ENCODE measurements around the gene PRR3.
A peak's percentile ranks its signal among the peaks of the same experiment; 100 is the strongest.

PRR3 gene

DNA sequence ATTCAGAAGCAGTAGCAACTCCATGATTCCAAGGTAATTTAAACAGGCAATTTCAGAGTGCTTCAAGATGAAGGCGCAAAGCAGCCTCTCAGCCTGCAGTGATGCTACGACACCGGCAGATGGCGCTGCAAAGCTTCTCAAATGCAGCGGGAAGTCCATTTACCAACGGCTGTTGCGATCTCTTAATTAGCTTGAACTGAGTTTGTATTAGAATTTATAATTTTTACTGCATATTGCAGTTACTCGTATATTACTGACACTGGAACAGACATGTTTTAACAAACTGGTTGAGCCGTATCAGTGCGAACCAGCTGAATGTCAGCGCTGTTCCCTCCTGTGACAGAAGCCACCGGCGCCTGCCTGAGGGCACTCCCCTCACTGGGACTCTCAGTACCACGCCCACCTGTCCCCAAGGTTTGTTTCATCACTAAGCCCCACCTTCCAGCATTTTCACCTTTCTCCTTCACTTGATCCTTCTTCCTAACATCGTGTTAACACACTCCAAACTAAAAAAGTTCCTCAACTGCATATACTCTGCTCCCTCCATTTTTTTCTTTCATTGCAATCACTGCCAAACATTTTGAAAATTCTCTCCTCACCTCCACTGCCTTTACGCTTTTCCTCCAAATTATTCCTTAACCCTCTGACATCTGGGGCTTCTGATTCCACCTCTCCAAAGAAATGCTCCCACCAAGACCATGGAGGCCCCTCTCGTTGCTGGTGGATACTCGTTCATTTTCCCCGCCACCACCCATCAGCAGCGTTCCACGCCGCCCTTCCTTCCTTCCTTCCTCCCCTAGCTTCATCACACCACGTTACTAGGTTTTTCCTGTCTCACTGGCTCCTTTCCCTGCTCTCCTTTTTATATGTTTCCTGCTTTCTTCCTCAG is 15.3 kb upstream of the PRR3 start:
- peak; percentile 84 for DNase-seq

DNA sequence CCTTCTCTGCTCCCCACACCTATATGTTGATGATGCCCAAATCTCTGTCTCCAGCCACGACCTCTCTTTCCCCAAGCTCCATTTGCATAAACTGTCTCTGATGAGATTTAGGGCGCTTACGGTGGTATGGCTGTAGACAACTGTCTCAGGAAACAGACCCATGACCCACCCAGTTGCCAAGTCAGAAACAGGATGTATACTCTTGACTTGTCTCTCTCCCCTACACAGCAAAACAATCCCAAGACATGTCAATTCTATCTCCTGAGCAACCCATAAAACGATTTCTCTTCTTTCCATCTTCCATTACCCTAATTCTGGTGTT is 14.7 kb upstream of the PRR3 start:
- no peak for DNase-seq

GRCh38 chr6:30542915-30543314 is 14.2 kb upstream of the PRR3 start:
- no peak for DNase-seq

DNA sequence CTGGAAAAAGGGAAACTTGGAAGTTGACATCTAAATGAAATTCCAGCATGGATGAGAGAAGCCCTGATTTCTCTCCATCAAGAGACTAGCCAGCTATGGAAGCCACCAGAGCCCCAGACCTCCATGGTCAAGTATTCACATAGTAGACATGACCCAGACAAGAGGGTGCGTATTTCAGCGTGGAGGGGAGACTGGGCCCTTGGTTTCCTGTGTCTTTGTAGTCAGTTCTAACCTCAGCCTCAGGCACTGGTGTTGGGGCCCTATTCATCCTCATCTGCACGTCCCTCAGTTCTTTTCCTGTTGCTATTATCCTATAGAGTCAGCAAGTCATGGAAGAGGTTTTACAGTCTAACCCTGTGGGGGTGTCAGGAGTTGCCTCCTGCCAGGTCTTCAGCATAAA is 13.3 kb upstream of the PRR3 start:
- DNase-seq = no peak

GRCh38 chr6:30544666-30545272 is 12.3 kb upstream of the PRR3 start:
- DNase-seq = peak; percentile 59

- no peak for DNase-seq
Measured at GRCh38 chr6:30547454-30547853, 9.6 kb upstream of the PRR3 start.

- DNase-seq = no peak
Measured at GRCh38 chr6:30548375-30548774, 8.7 kb upstream of the PRR3 start.

GRCh38 chr6:30554404-30554803 is 2.7 kb upstream of the PRR3 start:
- no peak for DNase-seq

DNA sequence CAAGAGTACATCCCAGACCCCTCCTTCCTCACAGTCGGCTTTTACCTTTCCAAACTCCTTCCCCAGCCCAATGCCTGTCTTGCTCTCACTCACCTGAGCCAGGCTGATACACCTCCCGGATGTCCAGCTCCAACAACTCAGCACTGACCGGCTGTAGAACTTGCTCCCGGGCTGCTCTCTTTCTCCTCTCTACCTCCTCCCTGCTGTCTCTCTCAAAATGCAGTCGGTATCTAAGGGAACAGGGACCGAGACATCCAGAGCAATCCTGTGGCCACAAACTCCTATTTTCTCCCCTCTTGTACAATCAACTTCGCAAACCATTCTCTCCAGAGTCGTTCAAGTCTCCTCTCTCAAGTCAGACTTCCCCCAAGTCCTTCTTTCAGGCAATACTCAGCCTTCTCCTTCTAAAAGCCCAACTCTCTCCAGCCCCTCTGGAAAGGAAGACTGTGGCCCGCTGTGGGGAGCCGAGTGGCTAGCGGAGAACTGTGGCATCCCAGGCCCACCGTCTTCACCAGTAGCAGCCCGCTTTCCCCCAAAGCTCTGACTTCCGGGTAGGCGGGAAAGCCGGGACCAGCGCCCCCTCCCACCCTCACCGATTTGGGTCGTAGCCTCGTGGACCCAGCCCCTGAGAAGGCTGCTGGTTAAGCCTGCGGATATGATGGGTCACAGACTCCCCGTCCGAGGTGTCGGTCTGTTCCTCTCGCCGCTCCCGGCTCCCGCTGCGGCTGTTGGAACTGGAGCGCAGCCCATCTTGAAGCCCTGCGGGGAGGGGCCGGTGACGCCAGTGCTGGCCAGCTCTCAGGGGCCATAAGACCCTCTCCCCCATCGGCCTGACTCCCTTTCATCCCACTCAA is 1.9 kb upstream of the PRR3 start:
- no peak for DNase-seq

- DNase-seq = no peak
Measured at GRCh38 chr6:30555816-30556065, 1.4 kb upstream of the PRR3 start.

GRCh38 chr6:30556066-30556905 is 809 bp upstream of the PRR3 start, which contains the start of gene GNL1:
TSS of gene GNL1 (minus strand) at chr6:30556489. CDS start at chr6:30556203, 286 bp downstream.
- peak; percentile 89 for DNase-seq

DNA sequence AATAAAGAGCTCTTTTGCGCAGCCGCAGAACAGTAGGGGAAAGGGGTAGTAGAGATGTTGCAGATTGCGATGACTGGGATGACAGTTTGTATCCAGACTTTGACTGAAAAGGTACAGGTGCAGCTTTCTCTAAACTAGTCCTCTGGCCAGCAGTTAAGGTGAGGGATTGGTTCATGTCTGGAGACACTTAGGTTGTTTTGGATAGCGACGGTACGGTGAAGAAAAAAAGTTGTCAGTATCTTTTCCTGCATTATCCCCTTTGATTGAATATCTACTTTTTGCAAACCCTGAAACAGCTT is 537 bp downstream of the PRR3 start:
- no peak for DNase-seq

GRCh38 chr6:30560930-30561329 is 3.8 kb downstream of the PRR3 start:
- DNase-seq = no peak

DNA sequence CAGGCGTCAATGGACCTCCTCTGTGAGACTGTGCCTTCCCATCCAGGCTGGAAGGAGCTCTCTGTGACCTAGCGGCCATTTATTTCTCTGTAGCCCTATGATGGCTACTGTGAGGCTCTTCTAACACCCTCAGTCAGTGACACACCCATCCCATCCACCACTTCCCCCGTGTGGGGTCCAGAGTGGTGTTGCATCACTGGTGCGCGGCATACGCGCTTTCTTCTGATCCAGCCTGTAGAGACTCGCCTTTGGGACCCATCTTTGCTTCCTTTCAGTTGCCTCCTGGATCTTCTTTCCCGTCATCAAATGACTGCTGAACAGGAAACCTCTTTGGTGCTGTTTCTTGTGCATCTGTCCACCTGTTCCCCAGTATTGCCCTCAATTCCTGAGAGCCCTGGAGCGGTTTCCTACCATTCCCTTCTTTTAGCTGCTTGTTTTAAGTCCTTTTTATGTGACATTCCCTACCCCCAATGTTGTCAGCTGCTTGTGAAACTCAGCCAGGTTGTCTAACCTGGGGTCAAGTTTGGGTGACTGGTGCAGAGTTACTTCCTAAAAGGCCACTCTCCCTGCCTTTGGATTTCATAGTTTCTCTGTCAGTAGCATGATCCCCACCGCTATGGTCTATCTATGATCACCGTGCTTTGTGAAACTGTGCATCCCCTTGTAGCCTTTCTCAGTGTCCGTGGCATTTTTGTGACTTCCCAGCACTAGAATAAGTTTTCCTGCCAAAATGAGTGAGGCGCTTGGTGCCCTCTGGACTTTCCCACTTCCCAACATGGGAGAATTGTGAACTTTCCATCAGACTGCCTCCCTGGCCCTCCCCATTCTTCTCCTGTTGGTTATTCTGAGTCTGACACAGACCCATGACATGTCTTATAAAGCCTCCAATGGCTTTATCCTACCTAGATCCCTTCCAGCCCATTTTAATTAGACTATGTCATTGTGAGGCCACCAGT is 5.7 kb downstream of the PRR3 start:
- no peak for DNase-seq

DNA sequence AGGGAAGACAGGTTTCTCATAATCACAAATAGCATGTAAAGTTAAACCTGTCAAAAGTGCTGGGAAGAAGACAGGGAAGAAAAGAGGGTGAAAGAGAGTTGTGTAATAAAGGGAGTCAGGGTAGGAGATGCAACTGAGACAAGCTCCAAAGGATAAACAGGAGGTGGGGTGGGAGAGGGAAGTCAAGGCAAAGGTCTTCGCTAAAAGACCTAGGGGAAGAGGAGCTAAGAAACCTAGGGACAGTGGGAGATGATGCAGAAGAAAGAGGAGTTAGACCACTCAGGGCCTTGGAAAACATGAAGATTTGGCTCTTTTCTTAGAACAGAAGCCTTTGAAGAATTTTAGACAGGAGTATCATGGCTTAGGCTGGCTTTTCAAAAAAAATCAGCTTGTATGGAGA is 7.0 kb downstream of the PRR3 start:
- DNase-seq = no peak

DNA sequence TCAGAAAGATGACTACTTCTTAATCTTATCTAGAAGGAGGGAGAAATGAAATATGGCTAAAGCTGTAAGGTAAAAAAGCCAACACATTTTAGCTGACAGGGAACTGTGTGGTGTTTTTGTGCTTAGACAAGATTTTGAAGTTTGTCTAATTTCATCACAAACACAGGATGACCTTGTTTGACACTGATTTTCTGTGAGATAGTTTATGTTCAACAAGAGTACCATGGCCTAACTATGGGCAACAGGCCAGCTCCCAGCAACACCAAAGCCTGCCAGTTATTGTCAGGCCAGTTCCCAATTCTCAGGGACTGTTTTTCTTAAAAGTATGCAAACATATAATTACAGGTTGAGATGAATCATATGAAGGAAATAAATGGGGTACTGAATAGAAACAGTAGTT is 8.7 kb downstream of the PRR3 start:
- no peak for DNase-seq

DNA sequence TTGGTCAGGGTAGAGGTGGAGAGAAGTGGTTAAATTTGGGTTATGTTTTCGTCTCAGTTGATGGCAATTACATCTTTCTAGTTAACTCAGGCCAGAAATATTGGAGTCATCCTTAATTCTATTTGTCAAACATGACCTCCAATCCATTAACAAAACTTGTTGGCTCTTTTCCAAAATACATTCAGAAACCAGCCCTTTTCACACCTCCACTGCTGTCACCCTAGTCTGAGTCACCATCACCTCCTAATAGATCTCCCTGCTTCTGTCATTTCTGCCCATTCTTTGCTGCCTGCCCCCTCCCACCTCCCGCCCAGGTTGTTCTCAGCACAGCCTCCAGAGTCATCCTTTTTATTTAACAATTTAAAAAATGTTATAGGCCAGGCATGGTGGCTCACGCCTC is 11.2 kb downstream of the PRR3 start:
- no peak for DNase-seq

- DNase-seq = no peak
Measured at GRCh38 chr6:30570263-30570662, 13.2 kb downstream of the PRR3 start.

DNA sequence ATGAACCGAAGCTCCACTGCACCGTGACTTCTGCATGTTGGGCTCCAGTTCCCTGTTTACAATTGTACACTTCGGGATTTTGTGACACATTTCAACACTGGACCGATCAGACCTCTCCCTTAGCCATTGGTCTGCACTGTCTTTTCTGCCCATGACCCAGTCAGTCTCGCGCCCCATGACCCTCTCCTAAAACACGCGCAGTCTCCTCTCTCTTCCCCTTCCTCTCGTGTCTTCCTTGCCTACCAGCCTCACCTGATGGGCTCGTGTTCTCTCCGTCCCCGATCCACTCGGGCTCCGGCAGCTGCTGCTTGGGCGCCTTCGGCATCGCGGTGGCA is 13.6 kb downstream of the PRR3 start:
- DNase-seq = no peak

DNA sequence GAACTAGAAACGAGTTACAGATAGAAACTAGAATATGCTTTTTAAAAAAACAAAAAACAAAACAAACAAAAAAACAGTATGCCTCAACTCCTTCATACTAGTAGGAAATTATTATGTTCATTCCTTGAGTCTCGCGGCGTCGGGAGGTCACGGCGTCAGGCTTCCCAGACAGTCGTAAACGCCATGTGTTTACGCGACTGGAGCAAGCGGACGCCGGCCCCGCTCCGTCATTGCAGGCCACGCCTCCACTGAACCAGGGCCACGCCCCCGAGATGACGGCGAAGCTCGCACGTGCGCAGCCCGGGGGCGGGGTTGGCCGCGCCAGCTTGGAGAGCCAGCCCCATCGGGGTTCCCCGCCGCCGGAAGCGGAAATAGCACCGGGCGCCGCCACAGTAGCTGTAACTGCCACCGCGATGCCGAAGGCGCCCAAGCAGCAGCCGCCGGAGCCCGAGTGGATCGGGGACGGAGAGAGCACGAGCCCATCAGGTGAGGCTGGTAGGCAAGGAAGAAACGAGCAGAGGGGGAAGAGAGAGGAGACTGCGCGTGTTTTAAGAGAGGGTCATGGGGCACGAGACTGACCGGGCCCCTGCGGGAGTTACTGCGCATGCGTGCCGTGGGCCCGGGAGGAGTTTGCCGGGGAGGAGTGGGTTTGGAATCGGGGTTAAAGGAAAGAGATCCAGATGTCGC is 14.1 kb downstream of the PRR3 start, which contains the start of gene ABCF1:
ABCF1 (plus strand) TSS at position 368 of the 687 bp plus-strand sequence; CDS start at position 414, 46 bp downstream.
- peak; percentile 94 for DNase-seq

DNA sequence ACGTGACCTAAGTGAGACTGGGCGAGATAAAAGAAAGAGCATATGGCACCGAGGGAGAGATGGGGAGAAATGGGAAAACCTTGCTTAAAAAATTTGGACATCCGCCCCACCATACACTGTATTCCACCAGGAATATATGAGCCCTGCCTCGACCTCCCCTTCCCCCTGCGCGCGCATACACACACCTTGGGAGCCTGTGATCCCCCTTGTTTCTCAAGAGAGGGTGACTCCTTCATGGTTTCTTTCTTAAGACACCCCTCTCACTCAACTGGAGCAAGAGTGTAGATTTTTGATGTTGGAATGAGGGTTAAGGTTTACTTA is 14.6 kb downstream of the PRR3 start:
- DNase-seq = no peak

DNA sequence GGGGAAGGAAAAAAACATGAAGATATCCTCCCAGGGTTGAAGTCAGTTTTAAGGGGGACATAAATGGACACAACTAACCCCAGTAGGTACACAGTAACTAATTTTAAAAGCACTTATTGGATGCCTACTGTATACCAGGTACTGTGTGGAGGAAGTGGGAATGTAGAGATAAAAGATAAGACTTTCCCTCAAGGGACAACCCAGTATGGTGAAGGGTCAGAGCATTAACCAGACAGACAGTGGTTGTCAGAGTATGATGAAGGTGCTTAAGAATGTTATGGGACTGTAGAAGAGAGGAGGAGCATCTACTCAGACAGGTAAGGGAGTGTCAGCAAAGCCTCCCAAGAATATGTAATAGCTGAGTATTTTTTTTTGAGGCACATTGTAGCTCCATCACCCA is 15.1 kb downstream of the PRR3 start:
- no peak for DNase-seq
